DMS 273 (cell line): ENCODE results near the gene KIRREL3.
A peak's percentile ranks its signal among the peaks of the same experiment; 100 is the strongest.
"Not testable (repeated sequence)": the region's sequence is repeated elsewhere in the genome, so short reads cannot be mapped to it uniquely, and the experiment has no call there.

Experiments
- DNase-seq: peaks from one replicate; lab custom pipeline; 2025; ENCODE audit not compliant: unreplicated experiment; lab: John Stamatoyannopoulos, UW

Gene KIRREL3

DNA sequence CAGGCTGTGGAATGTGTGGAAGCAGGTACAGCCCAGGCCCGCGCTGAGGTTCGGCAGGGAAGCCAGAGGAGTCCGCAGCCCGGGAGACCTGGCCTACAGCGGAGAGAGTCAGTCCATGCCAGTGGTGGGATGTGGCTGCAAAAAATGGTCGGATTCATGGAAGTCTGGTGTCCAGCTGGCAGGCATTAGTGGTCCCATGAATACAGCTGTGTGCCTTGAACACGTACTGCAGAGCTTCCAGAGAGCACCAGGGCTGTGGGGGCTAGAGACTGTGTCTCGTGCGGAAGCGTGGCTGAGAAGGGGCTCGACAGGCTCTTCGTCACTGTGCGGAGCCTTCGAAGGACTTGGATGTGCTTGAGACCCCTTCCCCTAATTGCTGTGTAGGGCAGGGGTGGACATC, 604.3 kb downstream of the KIRREL3 start:
- not testable (repeated sequence) for DNase-seq

GRCh38 chr11:126395784-126396183, 604.8 kb downstream of the KIRREL3 start:
- DNase-seq = not testable (repeated sequence)

- DNase-seq = not testable (repeated sequence)
Measured at GRCh38 chr11:126394634-126395072, 605.9 kb downstream of the KIRREL3 start.

- no peak for DNase-seq
Measured at GRCh38 chr11:126394036-126394435, 606.5 kb downstream of the KIRREL3 start.

- DNase-seq = no peak
Measured at GRCh38 chr11:126393143-126393542, 607.4 kb downstream of the KIRREL3 start.

DNA sequence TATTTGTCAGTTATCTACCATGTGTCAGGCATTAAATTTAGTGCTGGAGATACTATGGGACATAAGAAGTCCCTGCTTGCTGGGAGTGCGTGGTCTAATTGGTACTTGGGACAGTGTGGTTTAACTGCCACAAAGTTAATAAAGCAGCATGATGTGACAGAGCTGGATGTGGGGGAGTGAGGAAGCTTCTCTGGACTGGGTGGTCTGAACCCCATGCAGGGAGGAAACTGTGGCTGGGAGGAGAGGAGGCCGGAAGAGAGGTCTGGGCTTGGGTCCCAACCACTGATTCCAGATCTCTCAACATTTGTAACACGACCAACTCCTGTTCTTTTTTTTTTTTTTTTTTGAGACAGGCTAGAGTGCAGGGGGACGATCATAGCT, 607.9 kb downstream of the KIRREL3 start:
- no peak for DNase-seq

DNA sequence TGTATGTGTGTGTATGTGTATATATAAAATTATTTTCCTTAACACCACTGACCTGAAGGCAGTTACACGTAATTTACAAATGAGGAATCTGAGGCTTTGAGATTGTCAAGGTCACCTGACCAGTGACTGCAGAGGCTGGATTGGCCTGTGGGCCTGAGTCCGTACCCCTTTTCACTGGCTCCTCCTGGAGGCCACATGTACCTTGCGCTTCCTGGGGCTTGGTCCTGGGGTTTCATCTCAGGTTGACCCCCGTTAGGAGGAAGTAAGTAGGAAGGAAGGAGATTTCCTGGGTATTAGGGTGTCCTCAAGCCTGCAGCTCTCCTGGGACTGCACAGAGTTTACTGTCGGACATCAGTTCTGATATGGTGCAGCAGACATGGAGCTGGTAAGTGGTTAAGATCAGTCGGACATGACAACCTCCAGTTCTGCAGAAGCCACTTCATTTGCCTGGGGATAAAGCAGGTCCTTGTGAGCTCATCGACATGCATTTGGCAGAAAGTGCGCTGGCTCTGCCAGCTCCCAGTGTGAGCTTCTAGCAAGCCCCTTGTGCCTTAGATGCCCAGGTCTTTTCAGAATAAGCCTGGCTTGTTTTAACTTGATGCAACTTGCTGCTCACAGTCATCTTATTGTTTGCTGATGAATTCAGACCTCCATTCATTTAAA, 608.5 kb downstream of the KIRREL3 start:
- no peak for DNase-seq

GRCh38 chr11:126391286-126391954, 609.1 kb downstream of the KIRREL3 start:
- DNase-seq = no peak

GRCh38 chr11:126390272-126390867, 610.2 kb downstream of the KIRREL3 start:
- no peak for DNase-seq

GRCh38 chr11:126387857-126388256, 612.7 kb downstream of the KIRREL3 start:
- no peak for DNase-seq

GRCh38 chr11:126386729-126387071, 613.9 kb downstream of the KIRREL3 start:
- not testable (repeated sequence) for DNase-seq

DNA sequence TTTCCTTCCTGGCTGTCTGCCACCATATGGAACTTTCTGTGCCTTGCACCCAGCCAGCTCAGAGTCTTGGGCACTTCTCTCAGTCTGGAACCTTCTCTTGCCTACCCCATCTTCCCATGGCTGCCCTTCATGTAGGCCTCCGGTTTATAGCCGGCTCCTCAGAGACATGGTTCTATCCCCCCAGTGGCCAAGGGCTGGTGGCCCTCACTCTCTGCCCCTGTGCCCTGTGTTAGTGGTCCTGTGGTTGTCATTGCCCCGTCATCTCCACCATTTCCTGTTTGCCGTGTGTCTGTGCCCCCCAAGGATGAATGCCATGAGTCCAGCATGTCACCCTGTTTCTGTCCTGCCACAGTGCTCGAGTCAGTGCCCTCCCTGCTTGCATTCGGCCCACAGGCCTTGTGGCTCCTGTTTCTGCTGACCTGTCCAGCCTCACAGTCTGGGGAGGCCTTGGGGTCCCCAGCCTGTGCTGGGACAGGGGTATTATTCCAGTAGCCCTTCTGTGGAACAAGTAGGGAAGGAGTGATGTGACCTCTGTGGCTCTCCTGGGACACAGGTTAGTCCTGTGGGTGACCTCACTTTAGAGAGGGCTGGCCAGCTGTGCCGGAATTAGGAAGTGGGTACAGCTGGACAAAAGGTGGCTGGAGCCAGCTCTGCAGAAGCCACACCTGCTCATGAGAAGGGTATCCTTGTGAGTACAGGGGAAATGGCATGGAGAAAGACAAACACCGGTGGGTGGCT, 614.4 kb downstream of the KIRREL3 start:
- no peak for DNase-seq

GRCh38 chr11:126384449-126385070, 616.0 kb downstream of the KIRREL3 start:
- no peak for DNase-seq

GRCh38 chr11:126383339-126384335, 616.9 kb downstream of the KIRREL3 start:
- DNase-seq = no peak

DNA sequence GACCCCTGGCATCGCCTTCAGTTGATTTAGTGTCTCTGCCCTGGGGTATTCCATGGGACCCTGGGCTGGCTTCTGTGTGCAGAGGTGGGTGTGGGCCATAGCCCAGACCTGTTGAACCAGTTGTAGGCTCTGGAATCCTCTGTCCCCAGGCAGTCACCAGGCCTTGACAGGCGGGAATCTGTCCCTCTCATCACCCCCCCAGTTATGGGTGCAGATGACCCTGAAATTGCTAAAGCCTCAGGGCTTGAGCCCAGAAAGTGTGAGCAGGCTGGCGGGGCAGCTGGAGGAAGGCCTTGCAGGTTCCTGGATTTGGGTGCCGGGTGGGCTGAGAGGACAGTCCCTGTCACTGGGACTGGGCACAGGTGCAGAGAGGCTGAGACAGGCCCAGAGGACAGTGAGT, 617.9 kb downstream of the KIRREL3 start:
- DNase-seq = not testable (repeated sequence)

- not testable (repeated sequence) for DNase-seq
Measured at GRCh38 chr11:126381960-126382359, 618.6 kb downstream of the KIRREL3 start.

- DNase-seq = no peak
Measured at GRCh38 chr11:126380909-126381308, 619.7 kb downstream of the KIRREL3 start.

- DNase-seq = peak; percentile 3
Measured at GRCh38 chr11:126378763-126379162, 621.8 kb downstream of the KIRREL3 start.

DNA sequence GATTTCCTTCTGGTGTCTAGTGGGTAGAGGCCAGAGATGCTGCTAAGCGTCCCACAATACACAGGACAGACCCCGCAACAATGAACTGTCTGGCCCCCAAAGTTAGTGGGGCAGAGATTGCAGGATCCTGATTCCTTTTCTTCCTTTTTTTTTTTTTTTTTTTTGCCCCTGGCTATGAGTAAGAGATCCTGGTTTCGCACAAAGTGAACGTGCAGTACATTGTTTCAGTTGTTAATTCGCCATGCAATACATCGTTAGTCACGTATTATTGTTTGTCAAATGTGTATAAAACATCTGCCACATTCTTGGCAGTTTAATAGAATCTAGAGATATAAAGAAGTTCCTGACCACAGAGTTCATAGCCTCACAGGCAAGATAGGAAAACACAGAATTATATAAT, 624.8 kb downstream of the KIRREL3 start:
- DNase-seq = no peak
